ENCODE results near the gene PRPF40A. TPM values are rescaled to one million over a fixed set of nuclear protein-coding genes. Genes with fewer than 3 reads are reported as not detected.

Gene PRPF40A
- total and polyA plus RNA-seq, 9 of the 15 experiments (the other 6 are each of a cell fraction or from before 2014, with no cell fraction given): 168 to 304 (median 264) TPM

- no peaks in the 10 kb centered on the region for H3K36me3 ChIP-seq (ENCODE audit: control insufficient read depth, insufficient read depth, low read length)
- H4K20me1 ChIP-seq (replicated peaks; ENCODE audit: control insufficient read depth, insufficient read depth, low read length): no peaks in the 10 kb centered on the region
- no peak overlapping the region for H3K27ac ChIP-seq (ENCODE audit: extremely low read depth, low read depth, low read length)
- 0% methylated on average over 1 of the region's 1 CpG for WGBS (ENCODE audit: insufficient coverage, low coverage, missing lambda C conversion rate)
- DNase-seq (ENCODE audit: extremely low read depth in 1 of 4, low spot score in 3 of 4) (no peak), FAIRE-seq (no peak), ATAC-seq (no peak)
- no peaks in the 10 kb centered on the region for H3K79me2 ChIP-seq (ENCODE audit: control insufficient read depth, insufficient read depth, low read length)
- no peaks in the 10 kb centered on the region for H3K4me1 ChIP-seq (replicated peaks in 1 of 2; ENCODE audit: control insufficient read depth in 2 of 2, insufficient read depth in 2 of 2, low read length in 2 of 2)
- CTCF ChIA-PET (ENCODE audit: low intra/inter-chr PET ratio): no interaction called here
- H3K27me3 ChIP-seq (ENCODE audit: control insufficient read depth in 2 of 2, insufficient read depth in 2 of 2, low read length in 2 of 2): peaks cover 17 to 22% of the 10 kb centered on the region in 2 experiments; a peak in 4 of 5 replicates
- H2AFZ ChIP-seq (ENCODE audit: low read depth, low read length): no peak overlapping the region
- H3K4me2 ChIP-seq (ENCODE audit: insufficient read depth, low read length): no peak overlapping the region
- in situ Hi-C loops (cut with MboI) (no loop called here), intact Hi-C loops (cut with micrococcal nuclease) (no loop called here)
- POLR2A ChIA-PET: interaction anchor here (0.7 to 1.4 kb wide), 3 partner anchors 8 to 27 kb away, joined by 3 to 4 read pairs (median 3); no protein-coding TSS in a partner anchor
- no TSS peak for BruUV-seq (replicated peaks)
- H3K9me1 ChIP-seq (ENCODE audit: control insufficient read depth, insufficient read depth, low read length): no peaks in the 10 kb centered on the region
- H3K4me3 ChIP-seq: no peak overlapping the region
- H3K9ac ChIP-seq (ENCODE audit: insufficient read depth in 1 of 2, low read depth in 2 of 2, low read length in 2 of 2): no peak overlapping the region
- TF ChIP-seq ZNF79 (CRISPR knock-in tag; IDR thresholded peaks at IDR 0.05; ENCODE audit: low read depth): no peak
- no peak for TF ChIP-seq ZNF780A (CRISPR knock-in tag; IDR thresholded peaks at IDR 0.05)
- TF ChIP-seq ZNF778 (CRISPR knock-in tag; IDR thresholded peaks at IDR 0.05): no peak
- no peak for TF ChIP-seq SIX5 (IDR thresholded peaks at IDR 0.05; ENCODE audit: borderline replicate concordance in 1 of 2, insufficient read depth in 1 of 2, low read depth in 1 of 2, low read length in 2 of 2)
- TF ChIP-seq SMARCA5 (IDR thresholded peaks at IDR 0.05): no peak
- no peak for TF ChIP-seq PYGO2 (tag; IDR thresholded peaks at IDR 0.05)
- no peak for TF ChIP-seq ZBTB40 (IDR thresholded peaks at IDR 0.05)
- TF ChIP-seq ZBTB40 (CRISPR knock-in tag; IDR thresholded peaks at IDR 0.05): no peak
- no peak for TF ChIP-seq MTA1 (IDR thresholded peaks at IDR 0.05; ENCODE audit: borderline replicate concordance)
- TF ChIP-seq SP2 (IDR thresholded peaks at IDR 0.05; ENCODE audit: extremely low read depth, low read depth, low read length, poor library complexity, severe bottlenecking): no peak
- no peak for TF ChIP-seq ATF2 (CRISPR knock-in tag; IDR thresholded peaks at IDR 0.05)
- H3K9me3 ChIP-seq (replicated peaks; ENCODE audit: control insufficient read depth, insufficient read depth, low read depth, low read length): no peaks in the 10 kb centered on the region
These were observed 111.2 kb downstream of the PRPF40A start for GRCh38 chr2:152606081-152606480.
